DND-41 (cell line): ENCODE data around the gene SIPA1L3.

Experiments used
- ATAC-seq: fragments of 200-7000 bp; cut with Tn5 transposase; 3 replicates; pipeline ENCODE4 v1.9.1; 2021; ENCODE audit warnings: low read depth; ENCODE audit not compliant: insufficient read depth
- DNase-seq: peaks from one replicate; pipeline ENCODE4 v3.0.0-alpha.2; 2020
- H2AFZ ChIP-seq: 2 replicates; pipeline ENCODE4 v1.6.0; 2012; ENCODE audit warnings: low read depth, low read length
- H3K27ac ChIP-seq: 2 replicates; pipeline ENCODE4 v1.5.1; 2012; ENCODE audit warnings: low read length, inconsistent platforms
- H3K27me3 ChIP-seq: fragments of 200-600 bp; sonication (generic); 2 replicates; pipeline ENCODE4 v1.6.0; 2012; ENCODE audit warnings: low read length, mild to moderate bottlenecking, inconsistent platforms; ENCODE audit not compliant: insufficient read depth, poor library complexity
- H3K36me3 ChIP-seq: 2 replicates; pipeline ENCODE4 v1.5.1; 2012; ENCODE audit warnings: low read length, inconsistent platforms; ENCODE audit not compliant: insufficient read depth
- H3K4me1 ChIP-seq: 2 replicates; pipeline ENCODE4 v1.5.1; 2012; ENCODE audit warnings: mild to moderate bottlenecking, low read length; ENCODE audit not compliant: insufficient read depth
- H3K4me2 ChIP-seq: 2 replicates; pipeline ENCODE4 v1.6.0; 2012; ENCODE audit warnings: mild to moderate bottlenecking, moderate library complexity, low read length, inconsistent platforms; ENCODE audit not compliant: insufficient read depth
- H3K4me3 ChIP-seq, 2 experiments: fragments of 200-600 bp in 1 of 2; shearing (Covaris generic) in 1 of 2; 2 replicates each; pipeline ENCODE4 v1.5.1; 2012 to 2016; ENCODE audit warnings: inconsistent platforms in 2 of 2, low read length in 2 of 2, mild to moderate bottlenecking in 2 of 2, low read depth in 1 of 2, moderate library complexity in 1 of 2
- H3K79me2 ChIP-seq: 2 replicates; pipeline ENCODE4 v1.6.0; 2012; ENCODE audit warnings: low read length, inconsistent platforms; ENCODE audit not compliant: insufficient read depth
- H3K9ac ChIP-seq: 2 replicates; pipeline ENCODE4 v1.6.0; 2012; ENCODE audit warnings: low read depth, mild to moderate bottlenecking, inconsistent platforms, low read length, moderate library complexity
- H3K9me3 ChIP-seq: 2 replicates; pipeline ENCODE4 v1.5.1; 2012; ENCODE audit warnings: low read length, moderate library complexity, mild to moderate bottlenecking, inconsistent platforms; ENCODE audit not compliant: insufficient read depth, severe bottlenecking
- H4K20me1 ChIP-seq: 2 replicates; pipeline ENCODE4 v1.6.0; 2012; ENCODE audit warnings: low read length; ENCODE audit not compliant: insufficient read depth
- CTCF ChIP-seq: IDR thresholded peaks from 2 replicates; pipeline ENCODE4 v1.5.1; 2012; ENCODE audit warnings: borderline replicate concordance, low read length, moderate library complexity, mild to moderate bottlenecking; ENCODE audit not compliant: poor library complexity, severe bottlenecking; ENCODE audit errors: extremely low read depth
- EZH2 ChIP-seq: IDR thresholded peaks from 3 replicates; pipeline ENCODE4 v1.6.1; 2012; ENCODE audit warnings: borderline replicate concordance, low read depth, mild to moderate bottlenecking, moderate library complexity, low read length, inconsistent platforms; ENCODE audit not compliant: severe bottlenecking

SIPA1L3 gene

DNA sequence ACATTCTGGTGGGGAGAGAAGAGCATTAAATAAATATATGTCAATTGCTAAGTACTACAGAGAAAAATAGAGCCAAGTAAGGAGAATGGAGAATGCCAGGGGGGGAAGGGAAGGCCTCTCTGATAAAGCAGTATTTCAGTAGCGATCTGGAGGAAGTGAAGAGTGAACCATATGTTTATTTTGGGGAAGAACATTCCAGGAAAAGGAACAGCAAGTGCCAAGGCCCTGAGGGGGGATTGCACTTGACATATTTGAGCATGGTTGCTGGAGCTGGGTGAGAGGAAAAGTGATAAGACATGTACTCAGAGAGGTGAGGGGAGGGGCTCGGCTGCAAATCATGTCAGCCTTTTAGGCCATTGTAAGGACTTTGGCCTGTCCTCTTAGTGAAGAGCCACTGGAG is 31.0 kb upstream of the SIPA1L3 start:
- no peaks in the 10 kb centered on the region for H3K27me3 ChIP-seq
- no peak overlapping the region for H2AFZ ChIP-seq
- no peaks in the 10 kb centered on the region for H3K4me1 ChIP-seq
- no peaks in the 10 kb centered on the region for H3K9me3 ChIP-seq
- no peak overlapping the region for H3K9ac ChIP-seq
- H3K4me2 ChIP-seq, result no peak overlapping the region
- no peak for TF ChIP-seq EZH2
- TF ChIP-seq CTCF, result no peak
- H3K79me2 ChIP-seq, result no peaks in the 10 kb centered on the region
- H3K36me3 ChIP-seq, result no peaks in the 10 kb centered on the region
- H4K20me1 ChIP-seq, result no peaks in the 10 kb centered on the region
- no peak overlapping the region for H3K4me3 ChIP-seq
- ATAC-seq (no peak), DNase-seq (no peak)
- H3K27ac ChIP-seq, result no peak overlapping the region

GRCh38 chr19:37877147-37877546 is 29.9 kb upstream of the SIPA1L3 start:
- Histone ChIP-seq H3K27ac (no peak overlapping the region), H3K4me1 (no peaks in the 10 kb centered on the region), H3K36me3 (no peaks in the 10 kb centered on the region), H3K4me2 (no peak overlapping the region), H4K20me1 (no peaks in the 10 kb centered on the region), H3K9me3 (peaks cover 7% of the 10 kb centered on the region), H3K27me3 (no peaks in the 10 kb centered on the region), H3K9ac (no peak overlapping the region), H3K4me3 (no peak overlapping the region), H3K79me2 (no peaks in the 10 kb centered on the region), H2AFZ (no peak overlapping the region)
- TF ChIP-seq EZH2 (no peak), CTCF (no peak)
- ATAC-seq (no peak), DNase-seq (no peak)

DNA sequence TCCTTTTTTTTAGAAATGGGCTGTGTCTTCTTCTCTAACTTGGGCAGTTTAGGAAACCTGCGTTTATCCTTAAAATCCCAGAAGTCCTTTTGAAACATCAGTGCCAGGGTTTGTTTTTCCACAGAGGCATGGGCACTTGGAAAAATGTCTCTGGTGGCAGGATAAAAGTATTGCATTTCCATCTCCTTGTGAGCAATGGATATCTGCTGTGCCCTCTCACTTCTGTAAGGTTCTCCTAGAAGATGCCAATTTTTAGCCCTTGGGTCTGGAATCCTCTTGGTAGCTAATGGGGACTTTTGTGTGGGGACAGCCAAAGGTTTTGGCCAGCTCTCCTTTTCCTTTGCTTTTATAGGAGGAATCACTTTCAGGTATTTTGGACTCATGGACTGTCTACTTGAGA is 21.6 kb upstream of the SIPA1L3 start:
- no peak for DNase-seq
- H3K36me3 ChIP-seq, result no peaks in the 10 kb centered on the region
- no peak for TF ChIP-seq CTCF
- TF ChIP-seq EZH2, result no peak
- no peak overlapping the region for H3K4me2 ChIP-seq
- no peaks in the 10 kb centered on the region for H3K79me2 ChIP-seq
- H3K4me3 ChIP-seq, result no peak overlapping the region
- no peaks in the 10 kb centered on the region for H3K27me3 ChIP-seq
- H4K20me1 ChIP-seq, result no peaks in the 10 kb centered on the region
- ATAC-seq, result no peak
- H3K9me3 ChIP-seq, result peaks cover 14% of the 10 kb centered on the region
- H3K4me1 ChIP-seq, result no peaks in the 10 kb centered on the region
- H3K9ac ChIP-seq, result no peak overlapping the region
- no peak overlapping the region for H3K27ac ChIP-seq
- H2AFZ ChIP-seq, result no peak overlapping the region

- H2AFZ ChIP-seq, result no peak overlapping the region
- DNase-seq (no peak), ATAC-seq (no peak)
- H3K9ac ChIP-seq, result no peak overlapping the region
- TF ChIP-seq CTCF (no peak), EZH2 (no peak)
- H3K4me2 ChIP-seq, result no peak overlapping the region
- H3K9me3 ChIP-seq, result peaks cover 11% of the 10 kb centered on the region
- H3K4me3 ChIP-seq, result no peak overlapping the region
- no peaks in the 10 kb centered on the region for H4K20me1 ChIP-seq
- no peaks in the 10 kb centered on the region for H3K4me1 ChIP-seq
- no peaks in the 10 kb centered on the region for H3K36me3 ChIP-seq
- H3K27ac ChIP-seq, result no peak overlapping the region
- no peaks in the 10 kb centered on the region for H3K27me3 ChIP-seq
- no peaks in the 10 kb centered on the region for H3K79me2 ChIP-seq
Observed at GRCh38 chr19:37886571-37886970, 20.4 kb upstream of the SIPA1L3 start.
